ENCODE results near the gene IL18R1. TPM values are rescaled to one million over a fixed set of nuclear protein-coding genes. Genes with fewer than 3 reads are reported as not detected.

IL18R1 gene
- total RNA-seq, 1 donor from 2014 or later = 1.8 TPM

GRCh38 chr2:102446936-102447335 lies 91.3 kb downstream of the IL18R1 start:
- DNase-seq = no peak
- Histone ChIP-seq H3K4me3 (no peak overlapping the region), H3K4me1 (peaks cover 5% of the 10 kb centered on the region), H3K9me3 (replicated peaks) (no peaks in the 10 kb centered on the region), H3K36me3 (no peaks in the 10 kb centered on the region), H3K27me3 (ENCODE audit: low read depth) (peaks cover 7% of the 10 kb centered on the region), H3K27ac (replicated peaks) (no peak overlapping the region)
- no peak for TF ChIP-seq CTCF (IDR thresholded peaks at IDR 0.05; ENCODE audit: borderline replicate concordance)
- intact Hi-C loops (cut with micrococcal nuclease) = loop anchor here (10.0 kb wide), 1 partner anchor 552 kb away; no protein-coding TSS in a partner anchor

Small RNAs within 50 kb of the gene (microRNA-seq; reads per million reads assigned to microRNA genes)
- not detected for gene MIR4772

Other genes starting within 250 kb of the IL18R1 start
- gene IL1R1, start 213.1 kb upstream of the IL18R1 start, total RNA-seq = 22.6 TPM
- 0.30 TPM for gene IL1RL2, start 168.8 kb upstream of the IL18R1 start, total RNA-seq
- gene IL1RL1, start 44.2 kb upstream of the IL18R1 start, total RNA-seq = 1.1 TPM
- gene IL18RAP, start 67.4 kb downstream of the IL18R1 start, total RNA-seq = 0.30 TPM
- not detected for gene SLC9A4, start 117.4 kb downstream of the IL18R1 start, total RNA-seq

Data from left ventricle myocardium inferior (tissue), 1 donor.